Prostate gland (tissue), 2 donors: ENCODE results near the gene GGT6.

Experiments
- CTCF ChIP-seq, 4 experiments: fragments of 200-600 bp in 2 of 4; fragments of 450-650 bp in 2 of 4; sonication (generic) in 2 of 4; IDR thresholded peaks; 1 replicate in 3 of 4; 2 replicates in 1 of 4; pipeline ENCODE4 v1.5.1; 2016 to 2019; ENCODE audit warnings: antibody characterized with exemption in 4 of 4, mild to moderate bottlenecking in 2 of 4, moderate library complexity in 2 of 4
- POLR2A ChIP-seq: fragments of 450-650 bp; IDR thresholded peaks from one replicate; pipeline ENCODE4 v1.6.1; 2016; ENCODE audit warnings: antibody characterized with exemption, mild to moderate bottlenecking

- TF ChIP-seq CTCF (IDR thresholded peaks at IDR 0.05): no peak
- no peak for TF ChIP-seq POLR2A
Observed at GRCh38 chr17:4560837-4561256, 470 bp upstream of the GGT6 start.
